Fibroblast of lung (primary cell): Measurements from ENCODE around the gene KIF25.

ENCODE experiments used
- EZH2 ChIP-seq: IDR thresholded peaks from 2 replicates; pipeline ENCODE4 v1.5.1; 2012; ENCODE audit warnings: low read length, control low read depth, mild to moderate bottlenecking; ENCODE audit errors: missing control alignments
- TF ChIP-seq, protein P1 (sequence below), 2 donors: IDR thresholded peaks in 1 of 2; conservative IDR thresholded peaks in 1 of 2; 1 replicate in 1 of 2; 2 replicates in 1 of 2; pipeline ENCODE4 v1.5.1; 2011 to 2012; ENCODE audit warnings: low read length in 2 of 2, control low read depth in 1 of 2, inconsistent platforms in 1 of 2, low read depth in 1 of 2, mild to moderate bottlenecking in 1 of 2

DNA sequence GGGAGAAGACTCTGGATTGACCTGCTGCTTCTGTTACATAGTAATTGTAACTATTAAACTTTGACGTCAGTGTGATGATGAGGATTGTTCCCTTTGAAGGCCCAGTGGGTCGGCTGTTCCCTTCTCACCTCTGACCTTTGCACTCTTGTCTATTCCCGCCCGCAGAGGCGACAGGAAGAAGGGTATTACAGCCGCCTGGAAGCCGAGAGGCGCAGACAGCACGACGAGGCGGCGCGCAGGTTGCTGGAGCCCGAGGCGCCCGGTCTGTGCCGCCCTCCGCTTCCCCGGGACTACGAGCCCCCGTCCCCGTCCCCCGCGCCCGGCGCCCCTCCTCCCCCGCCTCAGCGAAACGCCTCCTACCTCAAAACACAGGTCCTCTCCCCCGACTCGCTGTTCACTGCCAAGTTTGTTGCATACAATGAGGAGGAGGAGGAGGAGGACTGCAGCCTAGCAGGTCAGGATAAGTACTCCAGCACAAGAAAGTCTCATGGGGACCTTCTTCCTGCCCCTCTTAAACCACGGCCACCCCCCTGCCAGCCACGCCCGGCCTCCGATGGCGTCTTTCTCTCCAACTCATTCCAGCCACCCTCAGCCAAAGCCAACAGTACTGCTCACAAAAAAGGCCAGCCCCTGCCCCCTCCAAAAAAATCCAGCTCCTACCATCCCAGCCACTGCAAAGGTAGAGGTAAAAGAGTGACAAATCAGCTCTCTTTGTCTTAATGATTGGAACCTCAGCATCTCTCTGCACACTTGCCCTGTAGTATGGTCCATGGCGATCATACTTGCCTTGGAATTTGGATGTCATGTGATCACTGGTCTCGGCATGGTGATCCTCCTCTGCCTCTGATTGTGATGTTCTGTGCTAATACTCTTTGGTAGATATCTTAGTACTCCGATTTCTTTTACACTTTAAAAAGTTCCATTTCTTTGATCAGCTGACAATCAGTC is 31.6 kb upstream of the KIF25 start:
- TF ChIP-seq, protein P1, sequence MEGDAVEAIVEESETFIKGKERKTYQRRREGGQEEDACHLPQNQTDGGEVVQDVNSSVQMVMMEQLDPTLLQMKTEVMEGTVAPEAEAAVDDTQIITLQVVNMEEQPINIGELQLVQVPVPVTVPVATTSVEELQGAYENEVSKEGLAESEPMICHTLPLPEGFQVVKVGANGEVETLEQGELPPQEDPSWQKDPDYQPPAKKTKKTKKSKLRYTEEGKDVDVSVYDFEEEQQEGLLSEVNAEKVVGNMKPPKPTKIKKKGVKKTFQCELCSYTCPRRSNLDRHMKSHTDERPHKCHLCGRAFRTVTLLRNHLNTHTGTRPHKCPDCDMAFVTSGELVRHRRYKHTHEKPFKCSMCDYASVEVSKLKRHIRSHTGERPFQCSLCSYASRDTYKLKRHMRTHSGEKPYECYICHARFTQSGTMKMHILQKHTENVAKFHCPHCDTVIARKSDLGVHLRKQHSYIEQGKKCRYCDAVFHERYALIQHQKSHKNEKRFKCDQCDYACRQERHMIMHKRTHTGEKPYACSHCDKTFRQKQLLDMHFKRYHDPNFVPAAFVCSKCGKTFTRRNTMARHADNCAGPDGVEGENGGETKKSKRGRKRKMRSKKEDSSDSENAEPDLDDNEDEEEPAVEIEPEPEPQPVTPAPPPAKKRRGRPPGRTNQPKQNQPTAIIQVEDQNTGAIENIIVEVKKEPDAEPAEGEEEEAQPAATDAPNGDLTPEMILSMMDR (conservative IDR thresholded peaks at IDR 0.05 in 1 of 2, IDR thresholded peaks at IDR 0.05 in 1 of 2; ENCODE audit: low read depth in 1 of 2, low read length in 2 of 2), result no peak
- TF ChIP-seq EZH2, result no peak
